HepG2 (cell line): Measurements from ENCODE around the gene TRAPPC3. TPM values are rescaled to one million over a fixed set of nuclear protein-coding genes. Genes with fewer than 3 reads are reported as not detected.
A peak's percentile ranks its signal among the peaks of the same experiment; 100 is the strongest.

Experiments used
- HMGXB3 ChIP-seq: sonication (generic); formaldehyde crosslinking; IDR thresholded peaks from 2 replicates; pipeline ENCODE4 v1.4.0; 2020; ENCODE audit warnings: missing genetic modification reagents, borderline replicate concordance
- KAT2B ChIP-seq: fragments of 150-350 bp; IDR thresholded peaks from 2 replicates; pipeline ENCODE4 v1.6.1; 2014; ENCODE audit warnings: low read depth, low read length, borderline replicate concordance
- MTF2 ChIP-seq: sonication (generic); formaldehyde crosslinking; IDR thresholded peaks from 2 replicates; pipeline ENCODE4 v1.5.0; 2020; ENCODE audit warnings: missing genetic modification reagents, borderline replicate concordance
- NR1H2 ChIP-seq: sonication (generic); formaldehyde crosslinking; IDR thresholded peaks from 2 replicates; pipeline ENCODE4 v1.8.1; 2022; ENCODE audit warnings: low read depth, missing genetic modification reagents, borderline replicate concordance
- PHF20 ChIP-seq: sonication (generic); formaldehyde crosslinking; IDR thresholded peaks from 2 replicates; pipeline ENCODE4 v1.5.0; 2020; ENCODE audit warnings: mild to moderate bottlenecking, missing genetic modification reagents
- SNRNP70 ChIP-seq: fragments of 200-400 bp; formaldehyde crosslinking; IDR thresholded peaks from 2 replicates; pipeline ENCODE4 v1.6.1; 2017; ENCODE audit warnings: mild to moderate bottlenecking, low read depth, low read length, moderate library complexity
- ZFP36 ChIP-seq: fragments of 150-350 bp; IDR thresholded peaks from 2 replicates; pipeline ENCODE4 v1.6.1; 2018; ENCODE audit warnings: borderline replicate concordance, low read length, low read depth; ENCODE audit not compliant: partially characterized antibody
- ZIK1 ChIP-seq: sonication (generic); formaldehyde crosslinking; IDR thresholded peaks from 2 replicates; pipeline ENCODE4 v1.5.0; 2020; ENCODE audit warnings: mild to moderate bottlenecking, low read depth, missing genetic modification reagents, borderline replicate concordance
- ZKSCAN5 ChIP-seq: sonication (generic); formaldehyde crosslinking; IDR thresholded peaks from 2 replicates; pipeline ENCODE4 v1.5.1; 2020; ENCODE audit warnings: mild to moderate bottlenecking, missing genetic modification reagents
- ZNF24 ChIP-seq: fragments of 450-650 bp; IDR thresholded peaks from 2 replicates; pipeline ENCODE4 v1.6.1; 2017; ENCODE audit warnings: antibody characterized with exemption, mild to moderate bottlenecking
- ZNF343 ChIP-seq: sonication (generic); formaldehyde crosslinking; IDR thresholded peaks from 2 replicates; pipeline ENCODE4 v1.4.0; 2020; ENCODE audit warnings: mild to moderate bottlenecking, missing genetic modification reagents
- ZNF619 ChIP-seq: sonication (generic); formaldehyde crosslinking; IDR thresholded peaks from 2 replicates; pipeline ENCODE4 v1.4.0; 2020; ENCODE audit warnings: mild to moderate bottlenecking, missing genetic modification reagents
- ZNF749 ChIP-seq: sonication (generic); formaldehyde crosslinking; IDR thresholded peaks from 2 replicates; pipeline ENCODE4 v1.8.0; 2022; ENCODE audit warnings: mild to moderate bottlenecking, missing genetic modification reagents, moderate library complexity, borderline replicate concordance
- ZUFSP ChIP-seq: sonication (generic); formaldehyde crosslinking; IDR thresholded peaks from 2 replicates; pipeline ENCODE4 v1.9.0; 2021; ENCODE audit warnings: missing genetic modification reagents, mild to moderate bottlenecking, borderline replicate concordance
- polyA plus RNA-seq, 8 experiments: library from polyadenylated mRNA; depleted of rRNA in 3 of 8; stranded (reverse) in 7 of 8; unstranded in 1 of 8; fragments of >200 nt; fragmentation: Illumina TruSeq in 4 of 8; extraction: Trizol in 4 of 8; gene quantifications; 2 replicates each; pipeline versions ENCODE4 v1.2.1 to v1.2.3, GENCODE V29; 2011 to 2016; ENCODE audit warnings: low read depth in 4 of 8, missing spikeins in 1 of 8, mixed read lengths in 1 of 8; ENCODE audit not compliant: insufficient read depth in 1 of 8
- total RNA-seq, 5 experiments: library from RNA; depleted of rRNA; stranded (reverse); fragments of >200 nt; fragmentation: Illumina TruSeq; extraction: Trizol; gene quantifications; 2 replicates each; pipeline ENCODE4 v1.2.3, GENCODE V29; 2016; ENCODE audit warnings: low read depth in 1 of 5
- TF ChIP-seq, protein P1 (sequence below): fragments of 450-650 bp; IDR thresholded peaks from 2 replicates; pipeline ENCODE4 v1.6.1; 2016
- TF ChIP-seq, protein P2 (sequence below): sonication (generic); formaldehyde crosslinking; IDR thresholded peaks from 2 replicates; pipeline ENCODE4 v1.5.1; 2020; ENCODE audit warnings: mild to moderate bottlenecking, missing genetic modification reagents, borderline replicate concordance

Gene TRAPPC3
- total and polyA plus RNA-seq, 2 of the 13 experiments (the other 11 are each of a cell fraction or from before 2014, with no cell fraction given), result 53.7 to 62.4 TPM

GRCh38 chr1:36099681-36100341 is 49.5 kb downstream of the TRAPPC3 start (continued):
- TF ChIP-seq, protein P1, sequence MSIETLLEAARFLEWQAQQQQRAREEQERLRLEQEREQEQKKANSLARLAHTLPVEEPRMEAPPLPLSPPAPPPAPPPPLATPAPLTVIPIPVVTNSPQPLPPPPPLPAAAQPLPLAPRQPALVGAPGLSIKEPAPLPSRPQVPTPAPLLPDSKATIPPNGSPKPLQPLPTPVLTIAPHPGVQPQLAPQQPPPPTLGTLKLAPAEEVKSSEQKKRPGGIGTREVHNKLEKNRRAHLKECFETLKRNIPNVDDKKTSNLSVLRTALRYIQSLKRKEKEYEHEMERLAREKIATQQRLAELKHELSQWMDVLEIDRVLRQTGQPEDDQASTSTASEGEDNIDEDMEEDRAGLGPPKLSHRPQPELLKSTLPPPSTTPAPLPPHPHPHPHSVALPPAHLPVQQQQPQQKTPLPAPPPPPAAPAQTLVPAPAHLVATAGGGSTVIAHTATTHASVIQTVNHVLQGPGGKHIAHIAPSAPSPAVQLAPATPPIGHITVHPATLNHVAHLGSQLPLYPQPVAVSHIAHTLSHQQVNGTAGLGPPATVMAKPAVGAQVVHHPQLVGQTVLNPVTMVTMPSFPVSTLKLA, result no peak
- TF ChIP-seq ZNF619 (CRISPR knock-in tag), result no peak
- no peak for TF ChIP-seq ZNF24
- TF ChIP-seq ZNF749 (CRISPR knock-in tag), result no peak
- TF ChIP-seq SNRNP70, result no peak
- TF ChIP-seq MTF2 (CRISPR knock-in tag), result no peak
- TF ChIP-seq ZFP36, result no peak
- TF ChIP-seq ZKSCAN5 (CRISPR knock-in tag), result no peak; the same call in 1 of the 2 replicates
- TF ChIP-seq PHF20, result no peak
- TF ChIP-seq, protein P2, sequence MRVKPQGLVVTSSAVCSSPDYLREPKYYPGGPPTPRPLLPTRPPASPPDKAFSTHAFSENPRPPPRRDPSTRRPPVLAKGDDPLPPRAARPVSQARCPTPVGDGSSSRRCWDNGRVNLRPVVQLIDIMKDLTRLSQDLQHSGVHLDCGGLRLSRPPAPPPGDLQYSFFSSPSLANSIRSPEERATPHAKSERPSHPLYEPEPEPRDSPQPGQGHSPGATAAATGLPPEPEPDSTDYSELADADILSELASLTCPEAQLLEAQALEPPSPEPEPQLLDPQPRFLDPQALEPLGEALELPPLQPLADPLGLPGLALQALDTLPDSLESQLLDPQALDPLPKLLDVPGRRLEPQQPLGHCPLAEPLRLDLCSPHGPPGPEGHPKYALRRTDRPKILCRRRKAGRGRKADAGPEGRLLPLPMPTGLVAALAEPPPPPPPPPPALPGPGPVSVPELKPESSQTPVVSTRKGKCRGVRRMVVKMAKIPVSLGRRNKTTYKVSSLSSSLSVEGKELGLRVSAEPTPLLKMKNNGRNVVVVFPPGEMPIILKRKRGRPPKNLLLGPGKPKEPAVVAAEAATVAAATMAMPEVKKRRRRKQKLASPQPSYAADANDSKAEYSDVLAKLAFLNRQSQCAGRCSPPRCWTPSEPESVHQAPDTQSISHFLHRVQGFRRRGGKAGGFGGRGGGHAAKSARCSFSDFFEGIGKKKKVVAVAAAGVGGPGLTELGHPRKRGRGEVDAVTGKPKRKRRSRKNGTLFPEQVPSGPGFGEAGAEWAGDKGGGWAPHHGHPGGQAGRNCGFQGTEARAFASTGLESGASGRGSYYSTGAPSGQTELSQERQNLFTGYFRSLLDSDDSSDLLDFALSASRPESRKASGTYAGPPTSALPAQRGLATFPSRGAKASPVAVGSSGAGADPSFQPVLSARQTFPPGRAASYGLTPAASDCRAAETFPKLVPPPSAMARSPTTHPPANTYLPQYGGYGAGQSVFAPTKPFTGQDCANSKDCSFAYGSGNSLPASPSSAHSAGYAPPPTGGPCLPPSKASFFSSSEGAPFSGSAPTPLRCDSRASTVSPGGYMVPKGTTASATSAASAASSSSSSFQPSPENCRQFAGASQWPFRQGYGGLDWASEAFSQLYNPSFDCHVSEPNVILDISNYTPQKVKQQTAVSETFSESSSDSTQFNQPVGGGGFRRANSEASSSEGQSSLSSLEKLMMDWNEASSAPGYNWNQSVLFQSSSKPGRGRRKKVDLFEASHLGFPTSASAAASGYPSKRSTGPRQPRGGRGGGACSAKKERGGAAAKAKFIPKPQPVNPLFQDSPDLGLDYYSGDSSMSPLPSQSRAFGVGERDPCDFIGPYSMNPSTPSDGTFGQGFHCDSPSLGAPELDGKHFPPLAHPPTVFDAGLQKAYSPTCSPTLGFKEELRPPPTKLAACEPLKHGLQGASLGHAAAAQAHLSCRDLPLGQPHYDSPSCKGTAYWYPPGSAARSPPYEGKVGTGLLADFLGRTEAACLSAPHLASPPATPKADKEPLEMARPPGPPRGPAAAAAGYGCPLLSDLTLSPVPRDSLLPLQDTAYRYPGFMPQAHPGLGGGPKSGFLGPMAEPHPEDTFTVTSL (CRISPR knock-in tag), result 0 out of 2 replicates have a peak, but pooled peaks have one; percentile 22
- TF ChIP-seq NR1H2 (CRISPR knock-in tag), result no peak
- no peak for TF ChIP-seq KAT2B
- no peak for TF ChIP-seq HMGXB3 (CRISPR knock-in tag)
- no peak for TF ChIP-seq ZUFSP
- no peak for TF ChIP-seq ZNF343 (CRISPR knock-in tag)
- TF ChIP-seq ZIK1 (CRISPR knock-in tag), result no peak
